Uterus (tissue), 4 donors: ENCODE results near the gene NCOA1. TPM values are rescaled to one million over a fixed set of nuclear protein-coding genes. Genes with fewer than 3 reads are reported as not detected.

Experiments
- DNase-seq, 2 donors: peaks; one replicate each; pipeline ENCODE4 v3.0.0-alpha.2; 2019 to 2020
- H3K27ac ChIP-seq, 2 donors: fragments of 200-600 bp; sonication (generic); 1 replicate in 1 of 2; 2 replicates in 1 of 2; pipeline ENCODE4 v1.5.1; 2016 to 2018
- H3K27me3 ChIP-seq, 2 donors: fragments of 200-600 bp; sonication (generic); one replicate each; pipeline ENCODE4 v1.5.1; 2018 to 2019; ENCODE audit warnings: control low read depth in 1 of 2
- H3K36me3 ChIP-seq, 2 donors: fragments of 200-600 bp; sonication (generic); one replicate each; pipeline ENCODE4 v1.5.1; 2019; ENCODE audit warnings: control low read depth in 1 of 2
- H3K4me1 ChIP-seq, 2 donors: fragments of 200-600 bp; sonication (generic); one replicate each; pipeline ENCODE4 v1.5.1; 2018 to 2019; ENCODE audit warnings: control low read depth in 1 of 2
- H3K4me3 ChIP-seq, 2 donors: fragments of 200-600 bp; sonication (generic); 1 replicate in 1 of 2; 2 replicates in 1 of 2; pipeline ENCODE4 v1.5.1; 2018 to 2019; ENCODE audit warnings: mild to moderate bottlenecking in 1 of 2
- H3K9me3 ChIP-seq, 2 donors: fragments of 200-600 bp; sonication (generic); one replicate each; pipeline ENCODE4 v1.5.1; 2019; ENCODE audit warnings: control low read depth in 1 of 2
- POLR2A ChIP-seq, 2 donors: fragments of 450-650 bp; IDR thresholded peaks; one replicate each; pipeline ENCODE4 v1.6.1; 2016; ENCODE audit warnings: antibody characterized with exemption in 2 of 2, mild to moderate bottlenecking in 1 of 2, moderate library complexity in 1 of 2
- intact Hi-C: fragments of 100-400 bp; cut with DNase I; formaldehyde crosslinking; loops from one replicate; pipeline ENCODE4 v1.15.1; 2023; ENCODE audit warnings: low total_unique reads
- total RNA-seq, 4 donors: library from RNA; depleted of rRNA in 3 of 4; stranded (reverse); fragments of >200 nt in 3 of 4; gene quantifications; one replicate each; pipeline versions ENCODE4 v1.1.0 to v1.2.4, GENCODE V29; 2014 to 2023
- TF ChIP-seq, protein P1 (sequence below), 4 experiments: fragments of 200-600 bp in 2 of 4; fragments of 450-650 bp in 2 of 4; sonication (generic) in 2 of 4; IDR thresholded peaks; one replicate each; pipeline ENCODE4 v1.5.1; 2016 to 2019; ENCODE audit warnings: antibody characterized with exemption in 4 of 4, mild to moderate bottlenecking in 2 of 4, moderate library complexity in 1 of 4
- donor health status: DM: yes; HTN: yes; CAD: no.

Gene NCOA1
- total RNA-seq, 4 donors from 2014 or later = 38.7 to 88.5 (median 62.0) TPM

- Histone ChIP-seq H3K27me3 (no peaks in the 10 kb centered on the region), H3K4me3 (no peak overlapping the region), H3K27ac (no peak overlapping the region), H3K4me1 (no peaks in the 10 kb centered on the region), H3K36me3 (no peaks in the 10 kb centered on the region), H3K9me3 (no peaks in the 10 kb centered on the region)
- DNase-seq = no peak
- TF ChIP-seq POLR2A (IDR thresholded peaks at IDR 0.05) = no peak
- TF ChIP-seq, protein P1, sequence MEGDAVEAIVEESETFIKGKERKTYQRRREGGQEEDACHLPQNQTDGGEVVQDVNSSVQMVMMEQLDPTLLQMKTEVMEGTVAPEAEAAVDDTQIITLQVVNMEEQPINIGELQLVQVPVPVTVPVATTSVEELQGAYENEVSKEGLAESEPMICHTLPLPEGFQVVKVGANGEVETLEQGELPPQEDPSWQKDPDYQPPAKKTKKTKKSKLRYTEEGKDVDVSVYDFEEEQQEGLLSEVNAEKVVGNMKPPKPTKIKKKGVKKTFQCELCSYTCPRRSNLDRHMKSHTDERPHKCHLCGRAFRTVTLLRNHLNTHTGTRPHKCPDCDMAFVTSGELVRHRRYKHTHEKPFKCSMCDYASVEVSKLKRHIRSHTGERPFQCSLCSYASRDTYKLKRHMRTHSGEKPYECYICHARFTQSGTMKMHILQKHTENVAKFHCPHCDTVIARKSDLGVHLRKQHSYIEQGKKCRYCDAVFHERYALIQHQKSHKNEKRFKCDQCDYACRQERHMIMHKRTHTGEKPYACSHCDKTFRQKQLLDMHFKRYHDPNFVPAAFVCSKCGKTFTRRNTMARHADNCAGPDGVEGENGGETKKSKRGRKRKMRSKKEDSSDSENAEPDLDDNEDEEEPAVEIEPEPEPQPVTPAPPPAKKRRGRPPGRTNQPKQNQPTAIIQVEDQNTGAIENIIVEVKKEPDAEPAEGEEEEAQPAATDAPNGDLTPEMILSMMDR (IDR thresholded peaks at IDR 0.05) = no peak
- intact Hi-C loops = no loop called here
Observed at GRCh38 chr2:24469148-24469650, 21.9 kb upstream of the NCOA1 start.

- H3K36me3 ChIP-seq = no peaks in the 10 kb centered on the region
- intact Hi-C loops = no loop called here
Observed at GRCh38 chr2:24471662-24472061, 19.4 kb upstream of the NCOA1 start.

DNA sequence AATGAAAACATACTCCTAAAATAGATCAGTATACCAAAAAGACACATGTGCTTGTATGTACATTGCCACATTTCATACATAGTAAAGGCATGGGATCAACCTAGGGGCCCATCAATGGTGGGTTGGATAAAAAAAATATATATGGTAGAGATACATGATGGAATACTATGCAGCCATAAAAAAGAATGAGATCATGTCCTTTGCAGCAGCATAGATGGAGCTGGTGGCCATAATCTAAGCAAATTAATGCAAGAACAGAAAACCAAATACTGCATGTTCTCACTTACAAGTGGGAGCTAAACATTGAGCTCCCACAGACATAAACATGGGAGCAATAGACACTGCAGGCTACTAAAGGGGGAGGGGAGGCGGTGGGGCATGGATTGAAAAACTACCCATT is 18.6 kb upstream of the NCOA1 start:
- Histone ChIP-seq H3K27ac (no peak overlapping the region), H3K9me3 (no peaks in the 10 kb centered on the region), H3K27me3 (no peaks in the 10 kb centered on the region), H3K4me3 (no peak overlapping the region), H3K36me3 (no peaks in the 10 kb centered on the region), H3K4me1 (no peaks in the 10 kb centered on the region)
- TF ChIP-seq, protein P1 (IDR thresholded peaks at IDR 0.05) = no peak
- TF ChIP-seq POLR2A (IDR thresholded peaks at IDR 0.05) = no peak
- intact Hi-C loops = no loop called here
- no peak for DNase-seq

More at GRCh38 chr2:24471662-24472061, 19.4 kb upstream of the NCOA1 start:
- DNase-seq = no peak
- Histone ChIP-seq H3K27me3 (no peaks in the 10 kb centered on the region), H3K9me3 (no peaks in the 10 kb centered on the region), H3K4me1 (no peaks in the 10 kb centered on the region), H3K4me3 (no peak overlapping the region), H3K27ac (no peak overlapping the region)
- TF ChIP-seq POLR2A (IDR thresholded peaks at IDR 0.05) = no peak
- TF ChIP-seq, protein P1 (IDR thresholded peaks at IDR 0.05) = no peak

DNA sequence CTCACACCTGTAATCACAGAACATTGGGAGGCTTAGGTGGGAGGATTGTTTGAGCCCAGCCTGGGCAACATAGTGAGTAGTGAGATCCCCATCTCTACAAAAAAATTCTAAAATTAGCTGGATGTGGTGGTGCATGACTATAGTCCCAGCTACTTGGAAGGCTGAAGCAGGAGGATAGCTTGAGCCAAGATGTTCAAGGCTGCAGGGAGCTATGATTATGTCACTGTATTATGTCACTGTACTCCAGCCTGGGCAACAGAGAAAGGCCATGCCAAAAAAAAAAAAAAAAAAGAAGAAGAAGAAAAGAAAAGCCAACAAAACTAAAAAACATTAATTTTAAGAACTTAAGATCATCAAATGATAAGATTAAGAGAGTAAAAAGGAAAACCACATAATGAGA is 17.4 kb upstream of the NCOA1 start:
- Histone ChIP-seq H3K27me3 (no peaks in the 10 kb centered on the region), H3K9me3 (no peaks in the 10 kb centered on the region), H3K4me3 (no peak overlapping the region), H3K27ac (no peak overlapping the region), H3K4me1 (no peaks in the 10 kb centered on the region), H3K36me3 (no peaks in the 10 kb centered on the region)
- no peak for DNase-seq
- TF ChIP-seq, protein P1 (IDR thresholded peaks at IDR 0.05) = no peak
- TF ChIP-seq POLR2A (IDR thresholded peaks at IDR 0.05) = no peak
- intact Hi-C loops = no loop called here

DNA sequence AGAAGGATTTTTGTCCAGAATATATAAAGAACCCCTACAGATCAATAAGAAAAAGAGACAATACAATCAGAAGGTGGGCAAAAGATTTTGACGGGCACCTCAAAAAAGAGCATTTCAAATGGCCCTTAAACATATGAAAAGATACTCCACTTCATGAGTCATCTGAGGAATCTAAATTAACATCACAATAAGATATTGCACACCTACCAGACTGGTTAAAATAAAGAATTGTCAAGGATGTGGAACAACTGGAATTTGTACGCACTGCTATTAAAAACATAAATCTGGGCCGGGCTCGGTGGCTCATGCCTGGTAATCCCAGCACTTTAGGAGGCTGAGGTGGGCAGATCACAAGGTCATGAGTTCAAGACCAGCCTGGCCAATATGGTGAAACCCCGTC is 17.0 kb upstream of the NCOA1 start:
- H3K4me3 ChIP-seq = no peak overlapping the region
- DNase-seq = no peak
- TF ChIP-seq, protein P1 (IDR thresholded peaks at IDR 0.05) = no peak
- no peak for TF ChIP-seq POLR2A (IDR thresholded peaks at IDR 0.05)
- H3K27me3 ChIP-seq = no peaks in the 10 kb centered on the region
- intact Hi-C loops = no loop called here
- no peak overlapping the region for H3K27ac ChIP-seq
- no peaks in the 10 kb centered on the region for H3K36me3 ChIP-seq
- no peaks in the 10 kb centered on the region for H3K4me1 ChIP-seq
- no peaks in the 10 kb centered on the region for H3K9me3 ChIP-seq
